ENCODE results near the gene MSI2. TPM values are rescaled to one million over a fixed set of nuclear protein-coding genes. Genes with fewer than 3 reads are reported as not detected.
A peak's percentile ranks its signal among the peaks of the same experiment; 100 is the strongest.

MSI2 gene
- polyA plus RNA-seq, 3 donors from 2014 or later: 0.88 to 3.6 (median 2.4) TPM

DNA sequence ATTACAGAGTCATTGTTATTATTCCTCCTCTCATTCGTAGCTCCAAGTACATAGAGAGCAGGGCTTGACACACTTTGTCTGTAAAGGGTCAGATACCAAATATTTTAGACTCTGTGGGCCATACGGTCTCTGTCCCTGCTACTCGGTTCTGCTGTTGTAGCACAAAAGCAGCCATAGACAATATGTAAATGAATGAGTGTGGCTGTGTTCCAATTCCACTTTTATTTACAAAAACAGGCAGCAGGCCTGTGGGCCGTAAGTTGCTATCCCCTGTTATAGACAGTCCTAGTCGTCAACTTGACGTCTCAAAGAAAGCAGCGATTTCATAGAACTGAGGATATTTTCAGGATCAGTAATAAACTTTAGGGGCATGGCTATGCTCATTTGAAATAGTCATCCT, 161.6 kb downstream of the MSI2 start:
- no peak overlapping the region for H3K27ac Mint-ChIP-seq
- H3K27me3 Mint-ChIP-seq (ENCODE audit: low read depth in 3 of 3): peaks cover 1 to 5% (median 2%) of the 10 kb centered on the region in 3 donors
- no peak overlapping the region for H3K4me3 Mint-ChIP-seq
- no peak for DNase-seq
- H3K36me3 Mint-ChIP-seq: peaks cover 3 to 4% (median 3%) of the 10 kb centered on the region in 3 donors
- H3K9me3 Mint-ChIP-seq: no peaks in the 10 kb centered on the region
- H3K4me1 Mint-ChIP-seq: peaks cover 11 to 22% of the 10 kb centered on the region in 2 donors

DNA sequence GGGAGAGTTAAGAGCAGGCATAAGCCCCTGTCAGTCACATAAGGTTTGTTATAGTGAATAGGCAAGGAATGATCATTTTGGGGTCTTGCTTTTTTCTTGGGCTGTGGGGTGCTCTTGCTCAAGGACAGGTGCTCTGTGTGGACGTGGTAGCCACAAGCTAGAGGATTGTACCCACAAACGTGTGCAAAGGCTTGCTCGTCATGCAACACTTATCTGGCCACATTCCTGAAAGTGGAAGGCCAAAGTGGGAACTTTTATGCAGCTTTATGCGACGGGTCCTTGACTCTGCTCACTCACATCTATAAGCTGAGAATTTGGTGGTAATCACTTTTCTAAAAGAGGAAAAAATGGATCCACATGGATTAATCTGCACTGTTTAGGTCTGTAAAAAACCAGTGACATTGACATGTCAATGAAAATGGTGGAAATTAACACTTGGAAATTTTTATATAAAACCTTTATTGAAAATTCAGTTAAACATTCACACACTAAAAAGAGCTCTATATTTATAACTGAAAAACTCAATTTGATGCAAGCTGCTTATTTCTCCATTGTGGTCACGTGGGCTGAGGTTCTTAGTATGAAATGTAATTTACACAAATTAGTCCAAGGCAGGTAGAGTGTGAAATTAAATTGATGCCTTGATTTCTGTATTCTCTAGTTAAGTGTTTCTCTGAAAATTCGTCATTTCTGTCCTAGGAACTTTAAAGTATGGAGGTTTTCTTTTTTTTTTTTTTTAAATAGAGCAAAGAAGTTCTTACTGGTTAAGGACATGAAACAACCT, 162.3 kb downstream of the MSI2 start:
- Mint-ChIP-seq H3K36me3 (peaks cover 3 to 4% (median 3%) of the 10 kb centered on the region in 3 donors), H3K4me1 (peaks cover 11 to 27% of the 10 kb centered on the region in 2 donors), H3K9me3 (no peaks in the 10 kb centered on the region), H3K27me3 (ENCODE audit: low read depth in 3 of 3) (peaks cover 0 to 5% (median 2%) of the 10 kb centered on the region in 3 donors), H3K4me3 (no peak overlapping the region), H3K27ac (no peak overlapping the region)
- no peak for DNase-seq

DNA sequence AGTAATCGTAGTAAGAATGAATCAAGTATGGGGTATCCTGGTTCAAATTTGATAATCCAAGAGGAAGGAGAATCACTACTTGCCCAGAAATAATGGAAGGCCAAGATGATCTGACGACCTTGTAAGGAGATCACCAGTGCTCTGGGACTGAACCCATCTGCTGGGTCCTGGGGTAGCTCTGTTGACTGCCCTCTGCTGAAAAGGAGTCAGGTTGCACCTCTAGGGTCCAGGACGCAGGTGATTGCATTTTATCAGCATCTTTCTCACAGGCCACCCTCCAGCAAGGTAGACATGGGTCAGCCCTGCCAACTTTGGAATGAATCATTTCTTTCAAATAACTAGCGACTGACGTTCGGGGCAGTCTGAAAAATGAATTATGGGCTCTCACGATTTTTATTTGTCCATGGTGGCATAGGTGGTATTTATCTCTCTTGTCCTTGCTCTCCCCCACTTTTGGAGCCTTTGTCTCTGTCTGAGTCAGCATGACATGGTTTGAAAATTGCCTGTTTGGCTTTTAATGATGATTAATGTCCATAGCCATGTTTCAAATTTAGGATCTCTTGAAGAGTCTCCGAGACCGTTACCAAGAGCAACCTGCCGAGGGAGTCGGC, 163.7 kb downstream of the MSI2 start:
- Mint-ChIP-seq H3K27me3 (ENCODE audit: low read depth in 3 of 3) (peaks cover 0 to 5% (median 2%) of the 10 kb centered on the region in 3 donors), H3K27ac (no peak overlapping the region), H3K36me3 (peaks cover 3 to 4% (median 3%) of the 10 kb centered on the region in 3 donors), H3K4me1 (peaks cover 14 to 31% of the 10 kb centered on the region in 2 donors), H3K4me3 (no peak overlapping the region), H3K9me3 (no peaks in the 10 kb centered on the region)
- no peak for DNase-seq

DNA sequence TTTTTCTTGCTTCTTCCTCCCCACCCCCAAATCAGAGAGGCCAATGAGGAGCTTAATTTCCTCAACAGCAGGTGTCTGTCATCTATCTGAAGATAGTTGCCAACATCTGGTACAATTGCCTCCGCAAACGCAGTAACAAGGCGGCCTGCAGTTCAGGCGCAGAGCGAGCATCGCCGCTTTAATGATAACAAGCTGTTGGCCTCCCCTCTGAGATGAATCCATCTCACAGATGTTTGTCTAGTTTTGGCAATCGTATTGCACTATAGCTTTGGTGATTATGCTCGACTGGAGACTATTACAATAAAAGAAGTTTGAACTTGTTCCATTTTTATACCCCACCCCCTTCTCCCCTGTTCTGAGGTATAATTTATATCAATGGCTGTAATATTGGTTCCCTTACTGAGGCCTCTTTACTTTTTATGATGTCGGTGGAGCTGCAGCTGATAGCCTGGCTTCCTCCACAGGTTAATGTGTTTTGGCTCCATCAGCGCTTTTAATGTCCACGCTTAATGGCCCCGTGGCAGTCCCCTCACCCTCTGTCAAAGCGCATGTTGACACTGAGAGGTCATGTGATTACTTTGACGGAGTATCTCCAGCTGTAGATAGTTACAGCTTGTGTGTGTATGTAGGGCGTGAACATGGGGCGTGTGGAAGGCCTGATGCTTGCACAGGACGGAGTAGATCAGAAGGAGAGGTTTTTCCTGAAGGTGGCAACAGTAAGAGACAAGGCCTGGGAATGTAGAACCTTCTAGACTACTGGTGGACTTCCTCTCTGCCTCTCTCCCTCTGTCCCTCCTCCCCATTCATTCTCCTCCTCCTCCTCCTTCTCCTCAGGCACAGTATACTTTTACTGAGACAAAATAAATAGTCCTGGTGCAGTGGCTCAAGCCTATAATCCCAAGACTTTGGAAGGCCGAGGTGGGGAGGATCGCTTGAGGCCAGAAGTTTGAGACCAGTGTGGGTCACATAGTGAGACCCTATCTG, 164.7 kb downstream of the MSI2 start:
- no peak overlapping the region for H3K4me3 Mint-ChIP-seq
- peaks cover 11 to 27% of the 10 kb centered on the region in 2 donors for H3K4me1 Mint-ChIP-seq
- H3K27ac Mint-ChIP-seq: no peak overlapping the region
- H3K36me3 Mint-ChIP-seq: peaks cover 1 to 3% (median 3%) of the 10 kb centered on the region in 3 donors
- no peak for DNase-seq
- H3K9me3 Mint-ChIP-seq: no peaks in the 10 kb centered on the region
- H3K27me3 Mint-ChIP-seq (ENCODE audit: low read depth in 3 of 3): peaks cover 0 to 5% (median 2%) of the 10 kb centered on the region in 3 donors

DNA sequence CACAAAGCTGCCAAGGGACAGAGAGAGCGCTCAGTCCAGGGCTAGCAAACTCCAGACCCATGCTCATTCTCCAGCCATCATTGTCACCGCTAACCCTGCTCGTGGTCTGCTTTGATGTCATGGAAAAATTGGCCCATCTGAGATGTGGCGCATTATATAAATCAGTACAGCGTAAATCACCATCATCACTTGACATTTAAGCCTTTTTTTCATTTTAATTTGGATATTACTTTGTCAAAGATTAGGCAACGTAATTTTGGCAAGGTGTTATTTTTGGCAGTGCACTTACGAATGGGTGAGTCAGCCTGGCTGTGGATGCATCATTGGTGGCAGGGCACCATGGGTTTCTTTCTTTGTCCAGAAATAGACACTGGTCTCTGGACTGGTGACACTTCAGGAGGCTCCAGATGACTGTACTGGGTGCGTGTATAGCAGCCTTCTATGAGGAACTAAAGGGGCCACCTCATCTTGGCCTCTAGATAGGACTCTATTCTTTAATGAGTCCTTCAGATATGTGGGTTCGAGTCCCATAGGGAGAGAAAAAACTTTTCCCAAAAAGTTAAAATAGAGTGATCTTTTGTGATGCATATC, 166.3 kb downstream of the MSI2 start:
- Mint-ChIP-seq H3K9me3 (no peaks in the 10 kb centered on the region), H3K36me3 (peaks cover 0 to under 1% (median under 1%) of the 10 kb centered on the region in 3 donors), H3K27me3 (ENCODE audit: low read depth in 3 of 3) (peaks cover 0 to 6% (median 2%) of the 10 kb centered on the region in 3 donors), H3K4me1 (peaks cover 3 to 10% of the 10 kb centered on the region in 2 donors), H3K4me3 (no peak overlapping the region), H3K27ac (no peak overlapping the region)
- DNase-seq: no peak

DNA sequence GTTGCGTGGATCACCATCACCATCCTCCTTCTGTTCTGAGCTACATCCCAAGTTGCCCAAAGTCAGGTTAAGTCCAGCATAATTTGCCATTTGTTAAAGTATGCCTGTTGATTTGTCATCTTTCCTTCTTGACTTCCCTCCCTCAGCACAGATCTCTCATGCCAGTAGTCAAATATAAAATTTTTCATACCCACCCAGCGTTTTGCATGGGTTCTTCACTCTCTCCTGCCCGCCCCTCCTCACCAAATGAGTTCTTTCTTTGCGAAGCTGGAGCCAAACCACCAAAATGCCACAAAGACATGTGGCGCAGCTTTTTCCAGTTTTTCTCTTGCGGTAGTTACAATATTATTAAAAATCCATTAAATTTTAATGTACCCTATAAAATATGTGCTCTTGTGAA, 167.2 kb downstream of the MSI2 start:
- Mint-ChIP-seq H3K27ac (no peak overlapping the region), H3K27me3 (ENCODE audit: low read depth in 3 of 3) (peaks cover 1 to 6% (median 2%) of the 10 kb centered on the region in 3 donors), H3K36me3 (peaks cover 0 to 5% (median 0%) of the 10 kb centered on the region in 3 donors), H3K9me3 (no peaks in the 10 kb centered on the region), H3K4me1 (peaks cover 3 to 9% of the 10 kb centered on the region in 2 donors), H3K4me3 (no peak overlapping the region)
- no peak for DNase-seq

DNA sequence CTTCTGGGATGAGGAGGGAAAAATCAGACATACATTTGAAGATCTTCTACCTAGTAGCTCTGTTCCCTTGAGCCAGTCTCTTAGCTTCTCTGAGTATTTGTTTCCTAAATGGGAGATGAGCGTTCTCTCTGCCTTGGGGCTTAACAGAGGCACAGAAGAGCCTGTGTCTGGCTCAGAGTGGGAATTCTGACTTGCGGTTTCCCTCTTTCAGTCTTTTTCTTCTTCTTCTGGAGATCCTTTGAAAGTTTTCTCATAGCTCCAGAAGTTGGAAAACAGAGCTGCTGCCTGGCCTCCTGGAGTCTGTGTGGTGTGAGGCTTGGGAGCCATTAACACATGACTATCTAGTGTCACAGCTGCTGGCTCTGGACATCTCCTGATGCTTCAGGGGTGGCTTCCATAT, 167.9 kb downstream of the MSI2 start:
- Mint-ChIP-seq H3K27ac (no peak overlapping the region), H3K27me3 (ENCODE audit: low read depth in 3 of 3) (peaks cover 1 to 6% (median 2%) of the 10 kb centered on the region in 3 donors), H3K4me3 (peak overlapping the region in 1 of 5 donors; percentile 14), H3K4me1 (peaks cover 3 to 9% of the 10 kb centered on the region in 2 donors), H3K36me3 (peaks cover 0 to 8% (median 0%) of the 10 kb centered on the region in 3 donors), H3K9me3 (no peaks in the 10 kb centered on the region)
- no peak for DNase-seq

DNA sequence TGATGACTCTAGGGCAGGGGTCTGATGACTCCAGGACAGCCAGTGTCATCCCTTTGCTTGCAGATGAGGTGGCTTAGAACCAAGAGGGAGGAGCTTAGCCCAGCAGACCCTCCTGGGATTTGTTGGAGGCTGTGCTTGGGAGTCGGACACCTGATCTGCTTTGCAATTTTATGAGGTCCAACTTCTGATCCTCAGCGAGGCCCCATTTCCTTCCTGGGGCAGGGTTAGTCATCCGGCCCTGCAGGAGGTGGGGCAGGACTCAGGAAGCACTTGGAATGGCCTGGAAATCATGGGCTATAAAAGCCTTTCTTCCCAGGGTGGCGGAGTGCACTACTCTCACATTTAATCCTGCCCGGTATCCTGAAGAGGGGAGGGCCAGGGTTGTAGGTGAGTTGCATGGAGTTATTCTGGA, 168.5 kb downstream of the MSI2 start:
- H3K27me3 Mint-ChIP-seq (ENCODE audit: low read depth in 3 of 3): peaks cover 1 to 6% (median 2%) of the 10 kb centered on the region in 3 donors
- DNase-seq: no peak
- peak overlapping the region in 1 of 5 donors; percentile 14 for H3K4me3 Mint-ChIP-seq
- peaks cover 0 to 8% (median 0%) of the 10 kb centered on the region in 3 donors for H3K36me3 Mint-ChIP-seq
- peaks cover 3 to 9% of the 10 kb centered on the region in 2 donors for H3K4me1 Mint-ChIP-seq
- no peak overlapping the region for H3K27ac Mint-ChIP-seq
- no peaks in the 10 kb centered on the region for H3K9me3 Mint-ChIP-seq

DNA sequence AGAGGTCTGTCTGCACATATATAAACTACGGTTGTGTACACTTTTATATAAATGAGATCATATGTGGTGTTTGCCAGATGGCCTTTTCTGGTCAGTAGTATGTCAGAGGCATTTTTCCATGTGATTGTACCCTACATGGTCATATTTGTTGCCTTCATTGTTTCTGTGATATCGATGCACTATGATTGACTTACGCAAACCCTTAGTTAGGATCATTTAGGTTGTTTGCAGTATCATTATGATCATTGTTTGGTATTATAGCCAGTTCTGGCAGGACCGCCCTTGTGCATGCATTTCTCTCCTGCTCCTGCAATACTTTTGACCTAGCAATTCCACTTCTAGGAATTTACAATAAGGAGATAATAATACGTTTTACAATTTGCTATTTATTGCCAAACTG, 169.1 kb downstream of the MSI2 start:
- DNase-seq: no peak
- H3K4me1 Mint-ChIP-seq: peaks cover 3 to 9% of the 10 kb centered on the region in 2 donors
- H3K27me3 Mint-ChIP-seq (ENCODE audit: low read depth in 3 of 3): peaks cover under 1 to 6% (median 1%) of the 10 kb centered on the region in 3 donors
- H3K27ac Mint-ChIP-seq: no peak overlapping the region
- no peak overlapping the region for H3K4me3 Mint-ChIP-seq
- H3K9me3 Mint-ChIP-seq: no peaks in the 10 kb centered on the region
- peaks cover 0 to 8% (median 0%) of the 10 kb centered on the region in 3 donors for H3K36me3 Mint-ChIP-seq

DNA sequence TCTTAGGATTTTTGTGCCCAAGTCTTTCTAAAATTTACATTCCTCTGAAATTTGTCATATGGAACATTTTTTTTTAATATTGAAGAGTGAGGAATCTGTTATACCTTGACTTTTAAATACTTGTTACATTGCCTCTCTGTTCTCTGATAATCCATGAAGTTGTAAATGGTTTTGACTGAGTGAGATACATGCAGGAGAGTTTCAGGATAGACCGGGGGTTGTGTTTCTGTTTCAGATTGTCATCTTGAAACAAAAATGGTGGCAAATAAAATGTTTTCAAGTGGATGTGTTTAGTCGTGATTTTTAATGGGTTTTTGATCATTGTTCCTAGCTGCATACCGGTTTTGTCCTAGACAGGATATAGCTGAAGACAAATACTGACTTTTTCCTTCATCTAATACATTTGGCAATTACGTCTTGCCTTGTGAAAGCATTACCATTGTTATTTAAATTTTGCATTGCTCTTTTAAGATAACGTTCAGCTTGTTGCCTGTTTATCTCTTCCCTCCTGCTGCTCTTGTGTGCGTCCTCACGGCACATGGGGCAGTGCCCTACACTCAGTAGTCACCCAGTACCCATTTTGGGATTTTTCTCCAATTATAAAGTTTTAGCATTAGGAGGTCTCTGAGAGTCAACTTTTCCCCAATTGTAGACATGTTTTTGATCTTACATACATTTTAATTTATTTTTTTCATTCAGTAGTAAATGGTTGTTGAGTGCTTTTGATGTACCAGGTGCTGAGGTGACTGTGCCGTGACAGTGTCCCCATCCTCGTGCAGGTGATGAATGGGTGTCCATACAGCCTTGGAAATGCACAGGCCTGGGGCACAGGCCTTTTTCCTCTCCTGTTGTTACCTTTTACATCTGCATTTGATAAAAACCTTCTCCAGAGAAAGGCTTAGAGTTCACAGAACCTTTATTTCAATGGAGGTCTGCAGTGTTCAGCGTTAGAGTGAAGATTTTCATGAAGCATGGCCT, 169.9 kb downstream of the MSI2 start:
- no peaks in the 10 kb centered on the region for H3K9me3 Mint-ChIP-seq
- H3K4me3 Mint-ChIP-seq: no peak overlapping the region
- H3K27ac Mint-ChIP-seq: no peak overlapping the region
- DNase-seq: no peak
- peaks cover 3 to 17% of the 10 kb centered on the region in 2 donors for H3K4me1 Mint-ChIP-seq
- peaks cover under 1 to 6% (median 1%) of the 10 kb centered on the region in 3 donors for H3K27me3 Mint-ChIP-seq (ENCODE audit: low read depth in 3 of 3)
- H3K36me3 Mint-ChIP-seq: peaks cover 0 to 8% (median 0%) of the 10 kb centered on the region in 3 donors

DNA sequence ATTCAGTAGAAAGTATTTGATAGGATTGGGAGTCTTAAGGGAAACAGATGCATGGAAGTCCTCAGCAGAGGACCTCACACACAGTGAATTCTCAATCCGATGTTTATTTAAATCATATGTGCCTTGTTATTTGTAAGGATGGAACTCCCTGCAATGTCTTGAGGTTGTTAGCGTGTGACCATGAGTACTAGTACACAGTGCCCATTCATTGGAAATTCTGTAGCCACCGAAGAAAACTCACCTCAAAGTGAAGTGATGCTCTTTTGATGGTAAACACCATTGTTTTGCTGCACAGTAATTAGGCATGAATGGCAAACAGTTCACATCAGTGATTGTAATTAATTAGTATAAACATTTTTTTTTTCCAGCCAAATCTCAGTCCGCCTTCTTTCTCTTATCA, 173.6 kb downstream of the MSI2 start:
- H3K4me1 Mint-ChIP-seq: peaks cover 1 to 9% of the 10 kb centered on the region in 2 donors
- H3K27ac Mint-ChIP-seq: no peak overlapping the region
- H3K4me3 Mint-ChIP-seq: no peak overlapping the region
- H3K27me3 Mint-ChIP-seq (ENCODE audit: low read depth in 3 of 3): peaks cover 2 to 12% (median 3%) of the 10 kb centered on the region in 3 donors
- peaks cover 0 to 17% (median 6%) of the 10 kb centered on the region in 3 donors for H3K36me3 Mint-ChIP-seq
- H3K9me3 Mint-ChIP-seq: no peaks in the 10 kb centered on the region
- no peak for DNase-seq

DNA sequence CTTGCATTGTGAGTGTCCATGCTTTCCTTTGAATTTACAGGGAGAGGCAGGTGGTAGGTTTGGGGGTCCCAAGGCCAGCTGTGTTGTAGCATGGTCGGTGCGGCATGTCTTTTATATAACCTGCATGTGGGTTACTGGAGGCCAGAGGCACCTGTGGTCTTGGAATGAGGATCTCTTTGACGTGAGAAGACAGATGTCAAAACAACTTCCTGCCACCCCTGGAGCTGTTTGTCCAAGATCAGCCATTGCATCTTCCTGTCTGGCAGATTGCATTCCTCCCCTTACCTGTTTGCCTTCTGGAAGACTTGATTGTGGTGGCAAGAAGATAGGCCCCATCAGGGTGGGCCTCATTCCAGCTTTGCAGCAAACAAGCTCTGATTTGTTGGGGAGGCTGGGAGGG, 175.1 kb downstream of the MSI2 start:
- Mint-ChIP-seq H3K4me1 (peaks cover 3 to 9% of the 10 kb centered on the region in 2 donors), H3K4me3 (no peak overlapping the region), H3K27ac (no peak overlapping the region), H3K9me3 (no peaks in the 10 kb centered on the region), H3K27me3 (ENCODE audit: low read depth in 3 of 3) (peaks cover 4 to 10% (median 6%) of the 10 kb centered on the region in 3 donors), H3K36me3 (peaks cover 0 to 22% (median 6%) of the 10 kb centered on the region in 3 donors)
- no peak for DNase-seq

Data from immature natural killer cell (primary cell).